ENCODE measurements around the gene DLG3.

Gene DLG3

DNA sequence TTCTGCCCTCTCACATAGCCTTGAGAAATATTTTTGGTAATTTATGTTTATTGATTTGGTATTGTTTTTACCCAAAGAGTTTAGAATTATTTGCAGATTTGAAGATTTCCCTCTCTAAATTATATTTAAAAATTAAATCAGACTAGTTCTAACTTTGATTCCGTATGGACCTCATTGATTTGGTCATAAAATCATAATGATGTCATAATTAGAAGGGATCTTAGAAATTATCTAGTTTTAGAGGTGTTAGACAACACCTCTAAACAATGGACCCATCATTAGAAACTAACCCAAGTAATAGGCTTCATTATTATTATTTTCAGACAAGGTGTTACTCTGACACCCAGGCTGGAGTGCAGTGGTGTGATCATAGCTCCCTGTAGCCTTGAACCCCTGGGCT is 24.1 kb downstream of the DLG3 start:
- Histone ChIP-seq H3K4me3 (no peak overlapping the region), H3K27ac (no peak overlapping the region)

DNA sequence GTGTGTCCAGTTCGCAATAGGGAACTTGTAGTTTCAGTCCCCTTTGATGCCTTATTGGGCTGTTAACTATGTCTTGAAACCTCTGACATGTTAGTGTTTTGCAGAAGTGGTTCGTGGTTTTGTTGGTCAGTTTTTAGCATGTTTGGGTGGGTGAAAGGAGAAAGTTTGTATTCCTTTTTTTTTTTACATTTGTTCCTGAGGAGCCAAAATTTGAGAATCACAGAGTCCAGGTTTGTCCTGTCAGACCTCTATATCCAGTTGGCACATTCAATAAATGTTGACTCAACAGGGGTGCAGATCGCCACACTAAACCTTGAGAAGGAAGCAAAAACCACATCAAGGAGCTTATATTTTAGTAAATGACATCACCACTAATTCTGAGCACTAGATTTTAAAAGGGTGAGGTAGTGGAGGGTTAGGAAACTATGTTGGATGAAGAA is 26.2 kb downstream of the DLG3 start:
- H3K4me3 ChIP-seq = no peak overlapping the region

DNA sequence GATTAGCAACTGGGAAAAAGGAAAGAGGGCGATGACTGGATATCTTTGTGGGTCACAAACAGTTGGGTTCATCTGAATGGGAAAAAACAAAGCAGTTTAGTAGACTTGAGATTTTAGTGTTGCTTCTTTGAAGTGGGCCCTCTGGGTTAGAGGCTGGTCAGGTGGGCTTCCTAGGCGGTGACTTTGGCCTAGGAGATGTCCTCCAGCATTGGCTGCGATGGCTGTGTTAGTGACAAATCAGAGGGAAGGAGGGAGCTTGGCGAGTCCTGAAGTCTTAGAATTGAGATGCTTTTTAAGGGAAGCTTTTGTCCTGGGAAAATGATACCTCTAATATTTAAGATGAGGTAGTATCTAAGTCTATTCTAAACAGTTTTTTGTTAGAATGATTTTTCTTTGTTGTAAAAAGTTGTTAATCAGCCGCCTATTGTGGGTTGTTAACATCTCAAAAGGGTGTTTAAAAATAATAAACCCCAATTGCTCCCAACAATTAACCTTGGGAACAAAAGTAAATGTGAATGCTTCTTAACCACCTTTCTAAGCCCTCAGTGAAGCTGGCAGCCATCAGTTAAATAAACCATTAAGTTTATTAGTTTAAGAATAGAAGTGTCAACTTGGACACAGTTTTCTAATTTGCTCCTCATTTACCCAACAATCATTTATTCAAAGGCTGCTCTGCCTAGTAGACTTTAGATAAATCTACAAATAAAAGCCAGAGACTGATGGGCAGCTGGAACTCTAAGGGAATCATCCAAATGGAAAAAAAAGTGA is 31.7 kb downstream of the DLG3 start:
- Histone ChIP-seq H3K4me3 (no peak overlapping the region), H3K27ac (no peak overlapping the region)

More for the DNA sequence above, 26.2 kb downstream of the DLG3 start:
- H3K27ac ChIP-seq = no peak overlapping the region

DNA sequence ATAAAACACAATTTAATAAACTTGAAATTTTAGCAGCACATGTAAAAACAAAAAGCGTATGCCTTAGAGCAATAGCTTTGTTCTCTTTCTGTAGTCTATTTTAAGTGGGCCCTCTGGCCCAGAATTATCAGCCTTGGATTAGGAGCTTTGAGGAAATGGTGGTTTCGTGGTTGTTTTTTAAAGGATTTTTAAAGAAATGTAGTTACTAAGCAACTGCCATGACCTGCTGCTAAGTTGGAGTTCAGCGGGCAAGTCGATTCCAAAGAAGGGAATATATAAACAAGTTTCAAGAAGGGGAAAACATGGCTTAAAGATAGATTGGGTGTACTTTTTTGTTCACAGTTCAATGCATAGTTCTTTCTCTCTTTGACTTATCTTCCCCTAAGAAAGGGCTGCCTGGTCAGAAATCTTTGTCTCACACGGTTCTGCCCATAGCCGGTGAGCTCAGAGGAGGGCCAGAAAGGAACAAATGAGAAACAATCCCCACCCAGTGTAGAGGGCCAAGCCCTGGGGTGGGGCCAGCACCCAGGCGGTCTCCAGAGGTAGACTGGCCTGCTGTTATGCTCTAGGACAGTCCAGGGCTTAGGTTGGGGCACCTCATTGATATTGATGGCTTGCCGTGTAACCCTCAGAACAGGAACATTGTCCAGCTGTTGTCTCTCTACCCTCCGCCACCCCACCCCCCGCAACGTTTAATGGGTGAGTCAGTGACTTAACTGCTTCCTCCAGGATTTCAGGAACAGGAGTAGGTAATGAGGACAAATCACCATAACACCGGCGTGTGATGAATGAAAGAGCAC is 32.5 kb downstream of the DLG3 start:
- H3K27ac ChIP-seq = peak overlapping the region in 1 of 21 experiments; percentile 9
- H3K4me3 ChIP-seq = no peak overlapping the region

DNA sequence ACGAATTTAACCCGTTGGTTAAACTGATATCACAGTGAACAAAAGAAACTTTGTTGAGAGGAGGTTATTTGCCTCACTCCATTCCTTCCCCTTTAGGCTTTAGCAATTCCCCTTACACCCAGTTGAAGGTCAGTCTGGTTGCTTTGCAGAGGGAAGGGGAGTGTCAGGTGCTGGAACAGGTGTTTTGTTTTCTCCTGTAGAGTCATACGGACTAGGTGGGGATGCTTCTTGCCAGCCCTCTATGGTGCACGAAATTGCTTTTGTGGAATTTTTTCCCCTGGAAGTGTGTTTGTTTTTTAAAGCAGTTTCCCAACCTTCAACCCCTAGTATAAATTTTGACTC is 33.1 kb downstream of the DLG3 start:
- Histone ChIP-seq H3K27ac (no peak overlapping the region), H3K4me3 (no peak overlapping the region)

DNA sequence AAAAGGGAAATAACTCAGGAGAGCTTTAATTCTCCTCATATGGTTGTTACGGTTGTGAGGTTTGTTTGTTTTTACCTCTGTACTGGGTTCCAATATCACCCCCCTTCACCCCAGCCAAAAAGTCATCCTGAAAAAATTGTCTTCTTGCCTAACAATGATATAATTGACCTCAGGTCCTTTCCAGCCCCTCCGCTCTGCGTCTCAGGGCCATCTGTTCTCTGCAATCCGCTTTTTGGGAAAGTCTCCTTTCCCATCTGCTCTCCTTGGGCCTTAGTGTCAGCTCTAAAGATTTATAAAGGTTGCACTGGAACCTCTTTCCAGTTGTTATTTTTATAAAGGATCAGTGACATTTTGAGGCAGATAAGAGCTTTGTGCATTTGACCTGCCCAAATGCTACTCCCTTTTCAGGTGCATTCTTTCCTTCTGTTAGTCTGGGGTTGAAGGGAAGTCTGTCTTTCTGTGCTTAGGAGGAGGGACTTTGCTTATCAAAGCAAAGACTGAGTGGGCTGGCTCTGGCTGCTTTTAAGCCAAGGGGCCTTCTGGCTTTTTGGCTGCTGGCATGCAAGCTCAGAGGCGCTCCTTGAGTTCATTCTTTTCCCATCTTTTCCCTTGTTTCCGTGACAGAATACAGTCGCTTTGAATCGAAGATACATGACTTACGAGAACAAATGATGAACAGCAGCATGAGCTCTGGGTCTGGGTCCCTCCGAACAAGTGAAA is 34.1 kb downstream of the DLG3 start:
- no peak overlapping the region for H3K4me3 ChIP-seq
- peak overlapping the region in 2 of 21 experiments; percentile 1 to 44 for H3K27ac ChIP-seq

DNA sequence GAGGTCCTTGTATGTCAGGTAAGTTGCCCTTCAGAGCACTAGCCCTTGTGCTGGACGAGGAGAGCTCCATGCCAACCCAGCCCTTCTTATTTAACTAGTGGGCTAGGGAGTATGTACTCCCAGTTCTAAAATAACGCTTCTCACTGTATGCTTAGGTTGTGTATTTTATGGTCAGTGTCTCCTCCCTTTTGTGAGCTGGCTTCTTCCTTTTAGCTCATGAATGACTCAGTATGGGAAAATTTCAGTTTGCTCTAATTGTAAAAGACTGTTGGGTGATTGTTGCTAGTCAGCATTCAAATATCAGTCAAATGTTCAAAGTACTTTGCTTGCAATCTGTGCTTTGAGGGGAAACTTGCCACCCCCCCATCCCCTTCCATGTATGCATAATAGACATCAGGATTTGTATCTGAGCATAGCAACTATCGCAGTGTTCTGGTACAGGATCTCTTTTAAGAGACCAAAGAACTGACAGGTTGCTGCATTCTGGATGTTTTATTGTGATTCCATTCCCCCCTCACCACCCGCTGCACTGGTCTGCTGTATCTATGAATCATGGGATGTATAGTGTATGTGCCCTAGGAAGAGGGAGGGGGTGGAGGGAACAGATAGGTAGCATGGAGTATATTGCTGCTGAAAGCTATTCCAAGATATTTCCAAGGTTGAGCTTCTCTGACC is 34.7 kb downstream of the DLG3 start:
- H3K27ac ChIP-seq = peak overlapping the region in 2 of 21 experiments; percentile 1 to 44
- no peak overlapping the region for H3K4me3 ChIP-seq

DNA sequence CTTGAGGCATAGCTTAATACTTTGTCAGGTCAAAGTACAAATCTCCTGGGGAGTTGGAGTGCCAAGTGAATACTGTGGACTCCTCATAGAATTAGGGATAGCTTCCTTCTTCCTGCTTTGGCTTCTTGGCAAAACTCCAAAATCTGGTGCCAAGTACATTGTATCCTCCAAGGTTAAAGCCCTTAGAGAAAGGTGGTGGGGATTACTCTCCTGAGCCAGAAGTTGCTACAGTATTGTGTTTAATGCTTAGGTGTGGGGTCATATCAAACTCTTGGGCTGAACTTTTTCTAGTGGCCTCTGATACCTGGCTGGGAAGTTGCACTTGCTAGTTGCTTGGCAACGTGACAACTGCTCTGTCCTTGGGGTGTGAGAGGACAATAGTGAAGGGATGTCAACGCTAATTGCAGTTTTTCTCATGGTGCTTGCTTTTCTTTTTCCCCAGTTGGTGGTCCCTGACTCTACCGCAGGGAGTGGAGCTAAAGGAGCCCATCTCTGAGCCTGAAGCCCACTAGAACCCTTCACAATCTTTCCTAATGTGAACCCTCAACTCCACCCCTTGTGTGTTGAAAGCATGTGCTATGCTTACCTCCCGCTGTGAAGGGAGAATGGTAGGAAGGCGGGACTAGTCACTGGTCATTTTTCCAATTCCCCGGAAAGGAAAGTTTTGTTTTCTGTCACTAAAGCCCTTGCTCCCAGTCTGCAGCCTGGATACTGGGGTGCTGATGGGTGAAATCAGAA is 35.5 kb downstream of the DLG3 start:
- Histone ChIP-seq H3K27ac (no peak overlapping the region), H3K4me3 (no peak overlapping the region)

DNA sequence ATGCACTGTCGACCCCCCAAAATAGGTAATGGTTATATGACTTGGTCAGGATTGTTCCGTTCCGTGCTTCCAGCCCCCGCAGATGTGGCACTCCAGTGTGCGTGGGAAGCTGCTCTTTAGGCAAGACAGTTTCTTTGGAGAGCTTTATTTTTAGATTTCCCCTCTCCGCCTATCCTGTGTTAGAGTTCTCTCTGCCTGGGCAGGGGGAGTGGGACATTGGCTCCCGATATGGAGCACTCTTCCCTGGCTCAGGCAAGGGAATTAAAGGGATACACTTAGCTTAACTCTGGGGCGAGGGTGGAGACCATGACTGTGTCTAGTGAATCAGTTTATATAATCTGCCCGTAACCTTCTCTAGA is 36.0 kb downstream of the DLG3 start:
- no peak overlapping the region for H3K4me3 ChIP-seq
- no peak overlapping the region for H3K27ac ChIP-seq

DNA sequence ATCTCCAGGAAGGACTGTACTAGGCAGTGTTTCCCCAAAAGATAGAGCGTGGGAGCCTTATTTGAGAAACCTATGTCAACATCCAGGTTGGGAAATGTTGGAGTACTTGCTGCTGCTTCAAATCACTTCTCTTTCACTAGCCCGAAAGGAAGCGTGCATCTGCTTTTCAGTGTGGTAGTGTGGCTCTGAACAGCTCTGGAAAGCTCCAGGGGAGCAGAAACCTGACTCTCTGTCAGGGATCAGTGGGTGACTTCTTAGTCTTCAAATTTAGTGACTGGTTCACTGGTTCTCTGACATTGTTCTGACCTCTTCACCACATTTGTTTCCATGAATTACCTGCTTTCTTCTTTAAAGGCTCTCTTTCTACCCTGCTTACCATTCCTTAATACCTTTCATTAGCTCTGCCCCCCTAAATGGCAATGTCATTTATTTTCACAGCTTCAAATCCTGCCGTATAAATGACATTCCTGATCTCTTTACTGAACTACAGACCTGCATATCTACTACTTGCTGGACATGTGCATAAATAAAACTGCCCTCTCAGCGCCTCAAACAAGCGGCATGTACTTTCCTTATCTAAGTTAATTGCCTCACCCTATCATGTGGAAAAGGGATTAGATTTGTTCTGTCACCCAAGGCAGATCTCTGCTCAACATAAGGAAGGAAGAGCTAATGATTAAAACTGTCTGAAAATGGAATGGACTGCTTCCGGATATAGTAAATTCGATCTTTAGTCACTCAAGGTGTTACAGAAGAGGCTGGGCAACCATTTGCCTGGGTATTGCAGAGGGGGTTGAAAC is 37.0 kb downstream of the DLG3 start:
- Histone ChIP-seq H3K27ac (no peak overlapping the region), H3K4me3 (no peak overlapping the region)

DNA sequence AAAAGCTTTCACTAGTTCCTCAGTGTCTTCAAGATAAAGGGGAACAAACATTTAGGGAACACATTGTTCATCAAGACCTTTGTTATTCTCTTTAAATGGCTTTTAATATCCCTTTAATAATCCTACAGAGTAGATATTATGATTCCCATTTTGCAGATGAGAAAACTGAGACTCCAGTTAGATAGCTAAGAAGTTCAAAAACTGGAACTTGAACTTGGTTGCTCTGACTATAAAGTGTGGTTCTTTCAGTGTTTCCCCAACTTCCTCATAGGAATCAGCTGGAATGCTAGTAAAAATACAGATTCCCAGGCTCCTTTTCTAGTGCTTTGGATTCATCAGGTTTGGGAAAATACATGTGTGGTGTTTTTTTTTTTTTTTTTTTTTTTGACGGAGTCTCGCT is 37.7 kb downstream of the DLG3 start:
- Histone ChIP-seq H3K27ac (no peak overlapping the region), H3K4me3 (no peak overlapping the region)

DNA sequence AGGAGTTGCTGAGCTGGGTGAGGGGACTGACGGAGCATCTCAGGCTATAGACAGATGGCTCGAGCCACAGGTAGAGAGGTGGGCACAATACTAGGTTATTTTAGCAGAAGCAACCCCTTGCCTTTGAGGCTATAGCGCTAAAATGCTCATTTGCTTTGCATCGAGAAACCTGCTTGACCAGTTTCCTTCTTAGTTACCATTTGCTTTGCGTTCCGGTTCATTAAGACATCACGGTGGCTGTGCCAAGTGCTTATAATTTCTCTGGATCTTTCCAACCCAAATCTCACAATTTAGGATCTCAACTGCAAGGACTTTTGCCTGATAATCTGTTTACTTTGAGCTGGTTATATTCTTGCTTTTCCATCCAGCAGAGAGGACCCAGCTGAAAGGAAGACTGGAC is 40.8 kb downstream of the DLG3 start:
- no peak overlapping the region for H3K4me3 ChIP-seq
- no peak overlapping the region for H3K27ac ChIP-seq

DNA sequence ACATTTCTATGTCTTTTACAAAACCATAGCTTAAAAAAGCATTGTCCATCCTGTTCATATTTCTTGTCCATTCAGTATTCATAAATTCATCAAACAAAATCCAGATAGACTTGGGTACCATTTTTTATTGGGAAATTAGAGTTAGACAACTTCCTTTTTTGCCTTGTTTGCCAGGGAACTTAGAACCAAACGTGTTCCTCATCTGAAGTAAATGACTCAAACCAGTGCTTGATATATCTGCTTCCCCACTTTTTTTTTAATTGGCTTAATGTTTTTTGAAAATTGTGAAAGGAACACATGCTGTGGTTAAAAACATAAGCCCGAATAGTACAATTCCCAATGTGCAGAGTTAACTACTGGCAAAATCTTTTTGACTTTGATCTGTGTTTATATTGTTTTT is 44.2 kb downstream of the DLG3 start:
- H3K4me3 ChIP-seq = no peak overlapping the region
- no peak overlapping the region for H3K27ac ChIP-seq

DNA sequence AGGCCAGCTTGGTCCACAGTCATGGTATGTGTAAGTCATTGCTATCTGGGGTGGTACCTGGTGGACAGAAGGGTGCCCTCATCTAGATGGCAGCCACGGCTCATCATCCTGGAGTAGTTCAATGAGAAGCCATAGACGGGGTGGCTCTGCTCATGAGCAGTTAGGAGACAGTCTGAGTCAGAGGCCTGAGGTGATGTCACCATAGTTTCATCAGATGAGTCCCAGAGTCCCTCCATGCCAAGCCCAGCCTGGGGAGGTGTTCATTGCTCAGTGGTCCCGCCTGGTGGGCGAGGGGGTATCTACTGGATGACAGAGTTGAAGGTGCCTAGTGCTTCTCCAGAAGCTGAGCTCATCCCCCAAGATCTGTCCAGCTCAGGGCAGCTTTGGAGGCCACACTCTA is 49.8 kb downstream of the DLG3 start:
- Histone ChIP-seq H3K27ac (no peak overlapping the region), H3K4me3 (no peak overlapping the region)

DNA sequence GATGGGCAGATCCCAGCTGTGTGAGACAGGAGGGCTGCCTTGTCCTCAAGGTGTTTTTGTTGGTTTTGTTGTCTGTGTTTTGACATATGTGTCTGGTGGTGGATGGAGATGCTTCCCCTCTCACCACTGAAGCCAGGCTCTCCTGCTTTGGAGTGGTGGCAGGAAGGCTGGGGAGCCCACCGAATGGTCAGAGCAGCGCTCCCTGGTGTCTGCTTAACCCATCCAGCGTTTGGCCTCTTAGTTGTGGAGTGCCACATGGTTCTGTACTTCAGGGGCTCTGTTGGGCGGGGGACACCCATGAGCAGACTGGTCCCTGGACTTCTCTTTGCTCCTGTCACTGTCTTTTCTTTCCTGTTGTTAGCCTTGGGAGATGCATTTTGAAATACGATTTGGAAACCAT is 51.9 kb downstream of the DLG3 start:
- H3K4me3 ChIP-seq = no peak overlapping the region

DNA sequence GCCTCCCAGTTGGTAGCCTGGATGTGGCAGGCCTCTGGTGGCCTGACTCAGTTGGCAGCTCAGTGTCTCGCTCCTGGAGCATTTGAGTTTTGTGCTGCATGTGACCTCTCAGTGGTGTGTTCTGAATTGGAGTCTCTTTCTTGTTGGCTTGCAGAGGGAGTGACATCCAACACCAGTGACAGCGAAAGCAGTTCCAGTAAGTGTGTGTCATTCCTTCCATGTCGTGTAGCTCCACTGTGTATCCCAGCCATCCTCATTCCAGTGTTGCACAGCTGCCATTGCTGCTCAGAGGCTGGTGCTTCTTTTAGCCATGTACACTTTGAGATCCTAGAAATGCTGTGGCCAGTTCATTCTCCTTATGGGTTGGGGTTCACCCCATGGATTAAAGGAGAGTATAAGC is 52.4 kb downstream of the DLG3 start:
- Histone ChIP-seq H3K27ac (no peak overlapping the region), H3K4me3 (no peak overlapping the region)

More for the DNA sequence above, 51.9 kb downstream of the DLG3 start:
- no peak overlapping the region for H3K27ac ChIP-seq

DNA sequence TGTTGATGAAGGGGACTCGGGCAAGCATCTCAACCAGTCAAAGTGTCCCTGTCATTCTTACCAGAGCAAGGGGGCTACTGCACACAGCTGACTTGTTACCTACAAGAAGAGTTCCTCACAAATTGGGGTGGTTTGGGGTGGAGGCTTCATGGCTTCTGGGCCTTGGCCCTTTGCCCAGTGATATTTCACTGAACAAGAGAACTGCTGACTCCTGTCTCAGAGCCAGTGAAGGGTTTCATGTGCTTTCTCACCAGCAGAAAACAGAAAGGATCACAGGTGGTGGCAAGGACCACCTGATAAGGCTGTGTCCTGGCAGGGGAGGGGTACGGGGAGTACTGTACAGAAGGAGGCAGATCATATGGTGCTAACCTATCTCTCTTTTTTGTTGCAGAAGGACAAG is 53.5 kb downstream of the DLG3 start:
- Histone ChIP-seq H3K4me3 (no peak overlapping the region), H3K27ac (no peak overlapping the region)

DNA sequence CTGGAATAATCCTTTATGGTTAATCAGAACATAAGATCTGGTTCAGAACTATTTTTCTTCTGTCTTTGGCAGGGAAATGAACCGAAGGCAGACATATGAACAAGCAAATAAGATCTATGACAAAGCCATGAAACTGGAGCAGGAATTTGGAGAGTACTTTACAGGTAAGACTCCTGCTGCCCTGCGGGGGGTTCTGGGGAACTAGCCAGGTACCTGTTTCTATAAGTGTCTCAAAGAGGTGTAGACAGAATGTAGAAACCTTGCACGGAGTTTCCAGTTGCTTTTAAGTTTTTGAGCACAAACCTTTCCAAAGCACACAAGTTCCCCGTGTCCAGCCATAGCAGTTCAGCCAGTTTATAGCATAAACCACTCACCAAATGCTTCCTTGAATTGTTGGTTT is 56.2 kb downstream of the DLG3 start:
- Histone ChIP-seq H3K27ac (no peak overlapping the region), H3K4me3 (no peak overlapping the region)
